ENCODE results near the gene WDFY2.

The WDFY2 gene

DNA sequence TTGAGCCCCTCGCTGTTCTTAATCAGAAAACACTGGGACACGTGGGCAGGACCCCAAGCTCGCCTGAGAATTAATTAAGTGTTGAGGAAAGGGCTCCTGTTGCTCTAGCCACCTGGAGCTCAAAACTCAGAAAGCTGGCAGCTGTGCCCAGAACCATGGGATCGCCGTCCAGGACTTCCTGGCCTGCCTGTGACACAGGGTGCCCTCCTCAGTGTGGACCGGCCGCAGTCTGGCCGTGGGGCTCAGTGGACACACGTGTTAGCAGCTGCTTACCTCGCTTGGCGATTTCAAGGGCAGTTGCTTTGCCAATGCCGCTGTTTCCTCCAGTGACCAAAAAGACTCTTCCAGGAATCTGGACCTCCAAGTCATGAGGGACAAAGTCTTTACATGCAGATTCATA, 215.0 kb downstream of the WDFY2 start:
- DNase-seq (ENCODE audit: low read depth in 2 of 2), result no peak

DNA sequence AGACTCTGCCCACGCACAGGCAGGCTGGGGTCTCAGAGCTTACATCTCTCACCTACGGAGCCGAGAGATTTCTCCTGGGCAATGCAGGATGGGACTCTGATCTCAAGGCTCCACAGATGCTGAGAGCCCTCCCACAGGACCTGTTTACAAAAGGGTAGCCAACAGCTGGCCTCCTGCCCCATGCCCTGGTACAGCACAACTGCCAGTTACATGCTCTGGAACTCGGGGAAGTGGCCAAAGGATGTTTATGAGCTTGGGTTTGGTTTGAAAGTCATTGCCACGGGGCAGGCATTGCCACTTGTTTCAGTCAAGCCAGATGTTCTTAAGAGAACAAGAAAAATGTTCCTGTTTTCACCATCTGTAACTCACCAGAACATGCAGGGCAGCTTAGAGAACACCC, 216.2 kb downstream of the WDFY2 start:
- DNase-seq (ENCODE audit: low read depth in 2 of 2), result no peak

DNA sequence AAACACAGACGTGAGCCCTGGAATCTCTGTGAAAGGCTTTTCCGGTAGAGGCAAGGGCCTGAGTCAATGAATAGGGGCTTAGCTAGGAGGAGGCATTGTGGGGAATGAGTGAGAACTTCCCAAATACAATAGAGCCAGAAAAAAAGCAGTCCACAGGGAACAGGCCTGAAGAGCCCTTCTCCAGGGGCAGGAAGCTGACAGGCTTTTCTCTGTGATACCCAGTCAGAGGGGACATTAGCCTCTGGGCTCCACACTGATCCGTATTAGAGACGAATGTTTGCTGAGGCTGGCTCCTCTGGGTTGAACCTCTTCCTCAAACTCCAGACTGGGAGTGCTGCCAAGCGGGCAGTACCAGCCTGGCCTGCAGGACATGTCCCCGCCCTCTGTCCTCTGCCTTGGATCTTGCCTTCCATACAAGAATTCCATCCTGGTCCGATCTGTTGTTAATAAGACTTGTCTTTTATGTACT, 217.4 kb downstream of the WDFY2 start:
- no peak for DNase-seq (ENCODE audit: low read depth in 2 of 2)

DNA sequence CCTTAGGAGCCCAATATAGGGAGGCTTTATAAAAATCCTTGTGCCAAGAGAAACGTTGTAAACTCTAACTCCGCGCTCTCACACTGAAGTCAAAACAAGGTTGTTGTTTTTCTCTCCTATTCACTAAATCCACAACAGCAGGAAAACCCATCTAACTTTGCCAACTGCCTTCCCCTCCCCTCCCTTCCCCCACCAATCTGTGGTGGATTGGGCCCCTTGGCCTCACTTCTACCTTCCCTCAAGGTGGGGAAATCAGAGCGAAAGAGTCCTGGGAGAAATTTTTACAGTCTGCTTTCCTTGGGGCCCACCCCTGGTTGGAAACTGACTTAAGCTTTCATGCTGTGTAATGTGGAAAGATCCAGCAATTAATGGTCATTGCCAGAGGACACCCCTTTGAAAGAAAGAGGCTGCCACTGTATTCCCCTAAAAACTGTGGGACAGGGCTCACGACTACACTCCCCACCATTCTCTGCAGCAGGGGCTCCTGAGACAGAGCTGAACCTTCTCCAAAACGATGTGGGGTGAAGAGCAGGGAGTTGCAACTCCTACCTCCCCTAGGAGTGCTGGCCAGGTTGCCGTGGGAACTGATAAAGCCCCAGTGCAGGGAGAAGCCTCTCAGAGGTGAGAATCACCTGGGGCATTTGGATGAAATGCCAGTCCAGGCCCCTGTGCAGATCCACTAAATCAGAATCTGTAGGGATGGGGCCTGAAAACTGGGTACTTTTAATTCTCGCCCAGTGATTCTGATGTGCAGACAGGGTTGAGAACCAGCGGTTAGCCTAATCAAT, 218.6 kb downstream of the WDFY2 start:
- no peak for DNase-seq (ENCODE audit: low read depth in 2 of 2)

DNA sequence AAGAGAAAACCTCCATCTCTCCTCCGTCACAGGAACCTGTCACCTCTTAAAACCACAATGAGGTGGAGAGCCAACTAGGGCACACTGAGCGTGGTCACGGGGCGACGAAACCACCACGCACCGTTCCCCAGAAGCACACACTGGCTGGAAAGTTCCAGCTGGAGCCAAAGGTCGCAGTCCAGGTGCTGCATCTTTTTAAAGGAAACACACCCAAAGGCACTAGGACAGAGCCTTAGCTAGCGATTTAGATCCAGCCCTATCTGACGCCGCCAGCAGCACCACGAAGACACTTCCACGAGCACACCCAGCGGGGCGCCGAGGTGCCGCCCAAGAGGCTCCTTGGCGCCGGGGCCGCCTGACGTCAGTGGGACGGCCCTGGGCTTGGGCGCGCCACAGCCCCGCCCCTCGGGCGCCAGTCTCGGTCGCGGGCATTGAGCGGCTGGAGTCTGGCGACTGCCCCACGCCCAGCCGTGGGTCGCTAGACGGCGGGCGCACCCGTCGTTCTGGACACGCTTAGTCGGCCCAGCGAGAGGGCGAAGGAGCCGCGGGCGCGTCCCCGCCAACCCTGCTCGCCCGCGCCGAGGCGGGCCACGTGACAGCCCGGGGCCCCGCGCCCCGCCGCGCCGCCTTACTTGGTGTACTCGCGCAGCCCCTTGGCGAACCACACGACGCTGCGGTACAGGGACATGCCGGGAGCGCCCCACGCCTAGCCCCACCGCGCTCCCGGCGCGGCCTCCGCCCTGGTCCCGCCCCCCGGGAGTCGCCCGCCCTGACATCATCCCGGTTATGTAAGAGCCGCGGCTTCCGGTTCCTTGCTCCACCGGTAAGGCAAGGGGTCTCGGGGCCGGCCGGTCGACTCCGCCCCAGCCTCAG, 219.4 kb downstream of the WDFY2 start, which contains the start of gene DHRS12:
DHRS12 (minus strand) TSS at position 742 of the 873 bp plus-strand sequence. CDS start 4,504 bp downstream, outside the sequence.
- peak; percentile 79 to 83 for DNase-seq (ENCODE audit: low read depth in 2 of 2)

DNA sequence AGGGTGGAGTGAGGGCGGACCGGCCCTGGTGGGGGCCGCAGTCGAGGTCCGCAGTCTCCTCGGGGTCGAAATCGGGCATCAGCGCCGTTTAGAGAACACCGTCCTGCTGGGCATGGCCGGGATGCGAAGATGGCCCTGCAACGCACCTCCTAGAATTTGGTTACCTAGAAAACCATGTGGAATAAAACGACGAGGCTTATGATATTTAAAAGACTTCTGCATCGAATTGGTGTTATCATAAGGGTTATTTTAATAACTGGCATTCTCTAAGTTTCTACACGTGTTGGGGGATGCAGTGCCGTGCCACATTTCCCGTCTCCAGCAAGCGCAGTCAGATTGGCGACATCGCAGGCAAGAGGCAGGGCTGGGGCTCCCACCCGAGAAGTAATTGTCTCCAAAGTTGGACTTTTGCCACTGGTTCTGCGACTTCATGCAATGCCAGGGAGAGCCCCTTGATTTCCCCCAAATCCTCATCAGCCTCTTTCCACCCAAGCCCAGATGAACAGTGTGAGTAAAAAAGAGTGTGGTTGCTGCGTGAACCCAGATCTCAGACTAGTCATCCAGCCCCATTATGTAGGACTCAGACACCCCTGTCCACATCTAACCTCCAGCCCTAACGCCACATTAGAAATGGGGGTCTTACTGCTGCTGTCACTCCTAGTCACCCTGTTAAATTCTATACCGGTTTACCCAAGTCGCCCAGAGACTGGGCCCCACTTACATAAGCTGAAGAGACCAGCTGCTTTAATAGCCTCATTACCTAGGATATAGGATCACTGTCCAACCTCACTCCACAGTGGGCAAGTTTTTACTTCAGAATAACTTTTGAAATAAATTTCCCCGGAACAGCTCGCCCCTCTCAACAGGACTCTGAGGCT, 220.3 kb downstream of the WDFY2 start:
- DNase-seq (ENCODE audit: low read depth in 2 of 2), result peak; percentile 20 to 22

DNA sequence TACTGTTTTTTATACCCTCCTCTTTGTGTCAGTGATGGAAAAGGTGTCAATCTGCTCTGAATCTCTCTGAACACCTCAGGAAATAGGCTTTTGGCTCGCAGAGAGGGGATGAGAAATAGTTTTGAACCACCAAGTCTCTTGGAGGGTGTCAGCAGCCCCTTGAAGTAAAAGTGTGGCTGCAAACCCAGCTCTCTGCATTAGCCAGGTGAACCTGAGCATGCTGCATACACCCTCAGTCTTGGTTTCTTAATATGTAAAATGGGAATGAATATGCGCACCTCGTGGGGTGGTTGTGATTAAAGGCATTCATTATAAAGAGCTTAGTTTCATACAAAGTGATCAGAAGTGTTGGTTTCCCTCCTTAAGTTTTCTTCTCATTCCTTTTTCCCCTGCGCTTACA, 221.1 kb downstream of the WDFY2 start:
- DNase-seq (ENCODE audit: low read depth in 2 of 2), result no peak

DNA sequence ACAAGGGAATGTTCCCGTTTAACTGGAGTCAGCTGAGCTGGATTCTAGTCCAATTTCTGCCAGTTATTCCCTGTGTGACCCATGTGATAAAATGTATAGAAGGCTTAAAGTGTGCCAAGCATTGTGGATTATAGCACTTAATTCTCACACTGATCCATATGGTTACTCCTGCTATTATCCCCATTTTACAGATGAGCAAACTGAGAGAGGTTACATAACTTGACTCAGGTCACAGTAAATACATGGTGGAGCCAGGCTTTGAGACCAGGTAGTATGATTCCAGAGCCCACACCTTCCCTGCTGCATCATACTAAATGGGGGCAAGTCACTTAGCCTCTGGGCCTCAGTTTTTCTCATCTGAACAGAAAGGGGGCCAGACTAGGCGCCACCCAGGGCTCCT, 221.7 kb downstream of the WDFY2 start:
- DNase-seq (ENCODE audit: low read depth in 2 of 2), result no peak

DNA sequence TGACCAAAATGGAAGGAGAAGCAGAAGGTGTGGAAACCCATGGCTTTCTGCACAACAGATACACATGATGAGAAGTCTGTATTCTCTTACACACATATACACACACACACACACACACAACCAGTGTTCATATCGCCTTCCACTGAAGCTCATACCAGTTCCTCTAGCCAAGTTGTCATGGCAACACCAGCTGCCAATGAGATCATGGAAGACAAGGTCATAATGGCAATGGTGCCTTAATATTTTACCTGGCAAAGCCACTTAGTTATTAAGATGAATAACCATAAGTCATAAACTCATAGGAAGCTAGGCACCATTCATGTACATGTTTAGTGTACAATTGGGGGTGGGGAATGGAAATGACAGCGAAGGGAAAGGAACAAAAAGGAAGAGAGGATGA, 222.3 kb downstream of the WDFY2 start:
- DNase-seq (ENCODE audit: low read depth in 2 of 2), result no peak

DNA sequence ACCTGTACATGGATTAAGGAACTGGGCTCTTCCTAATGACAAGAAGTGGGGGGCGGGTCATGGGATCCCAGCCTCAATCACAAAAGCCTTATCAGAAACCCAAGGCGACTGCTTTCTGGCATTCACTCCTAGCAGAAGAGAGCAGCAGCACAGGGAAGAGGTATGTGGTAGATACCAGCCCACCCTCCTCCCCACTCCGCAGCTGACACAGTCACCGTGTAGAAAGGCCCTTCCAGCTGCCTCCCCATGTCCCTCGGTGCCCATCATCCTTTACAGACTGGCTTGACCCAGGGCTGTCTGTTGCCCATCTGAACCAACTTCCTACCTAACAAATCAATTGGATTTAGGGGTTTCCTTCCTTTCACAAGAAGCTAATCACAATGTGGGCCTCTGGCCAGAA, 222.8 kb downstream of the WDFY2 start:
- DNase-seq (ENCODE audit: low read depth in 2 of 2), result no peak

DNA sequence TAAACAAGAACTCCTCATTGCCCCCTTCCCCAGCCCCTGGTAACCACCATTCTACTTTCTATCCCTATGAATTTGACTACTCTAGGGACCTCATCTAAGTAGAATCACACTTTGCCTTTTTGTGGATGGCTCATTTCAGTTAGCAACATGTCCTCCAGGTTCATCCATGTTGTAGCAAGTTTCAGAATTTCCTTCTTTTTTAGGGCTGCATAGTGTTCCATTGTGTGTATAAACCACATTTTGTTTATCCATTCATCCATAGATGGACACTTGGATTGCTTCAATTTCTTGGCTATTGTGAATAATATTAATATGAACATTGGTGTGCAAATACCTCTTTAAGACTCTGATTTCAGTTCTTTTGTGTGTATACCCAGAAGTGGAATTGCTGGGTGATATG, 224.5 kb downstream of the WDFY2 start:
- no peak for DNase-seq (ENCODE audit: low read depth in 2 of 2)

DNA sequence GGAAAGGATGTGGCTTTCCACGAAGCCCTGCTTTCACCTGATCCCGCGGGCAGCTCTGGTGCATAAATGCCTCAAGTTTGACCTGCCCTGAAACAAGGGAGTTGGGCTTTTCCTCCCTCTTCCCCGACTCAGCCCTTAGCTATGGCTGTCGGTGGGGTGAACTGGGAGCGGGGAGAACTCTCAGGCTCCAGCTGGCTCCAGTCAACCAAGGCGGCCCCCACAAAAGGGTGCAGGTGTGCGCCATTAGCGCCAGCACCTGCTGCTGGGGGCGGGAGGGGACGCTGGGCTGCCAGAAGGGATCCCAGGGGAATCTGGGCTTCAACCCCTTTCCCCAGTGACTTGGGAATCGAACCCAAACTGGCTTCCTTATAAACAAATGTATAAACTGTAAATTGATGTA, 226.8 kb downstream of the WDFY2 start:
- no peak for DNase-seq (ENCODE audit: low read depth in 2 of 2)

DNA sequence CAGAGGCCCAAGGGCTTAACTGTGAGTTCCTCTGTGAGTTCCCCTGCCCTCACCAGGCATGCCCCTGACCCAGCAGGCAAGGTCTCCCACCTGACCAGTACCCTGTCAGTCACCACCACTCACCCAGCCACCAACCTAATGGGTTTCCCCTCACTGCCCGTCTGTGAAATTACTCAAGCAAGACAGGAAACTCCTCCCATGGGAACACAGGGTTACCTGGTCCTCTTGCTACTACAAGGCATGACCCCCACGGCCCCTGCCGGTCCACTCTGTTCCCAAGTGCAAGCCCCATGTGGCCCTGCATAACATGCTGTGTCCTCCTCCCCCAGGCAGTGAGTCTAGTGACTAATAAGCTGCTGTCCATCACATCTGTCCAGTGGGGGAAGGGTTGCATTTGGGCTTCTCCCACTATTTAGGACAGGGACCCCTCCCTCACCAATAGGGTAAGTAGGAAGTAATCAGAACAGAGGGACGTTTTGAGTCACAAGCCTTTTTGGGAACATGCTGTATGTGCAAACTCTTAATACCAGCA, 227.7 kb downstream of the WDFY2 start:
- DNase-seq (ENCODE audit: low read depth in 2 of 2), result no peak

DNA sequence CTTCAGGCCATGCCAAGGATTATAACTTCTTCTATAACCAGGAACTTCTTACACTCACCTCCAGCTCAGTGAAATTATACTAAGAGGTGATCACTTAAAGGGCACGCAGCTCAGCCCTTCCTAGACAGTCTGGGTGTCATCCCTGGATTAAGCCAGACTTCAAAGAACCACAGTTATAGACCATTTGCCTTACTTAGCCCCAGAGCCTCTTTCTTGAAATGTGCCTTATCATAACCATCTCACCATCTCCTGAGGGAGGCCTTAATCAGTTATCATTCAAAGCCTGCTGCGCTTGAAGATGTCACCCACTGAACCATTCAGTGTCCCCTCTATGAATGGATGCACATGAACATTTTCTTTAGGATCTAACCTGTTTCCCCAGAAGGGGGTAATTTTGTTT, 229.8 kb downstream of the WDFY2 start:
- DNase-seq (ENCODE audit: low read depth in 2 of 2), result no peak

DNA sequence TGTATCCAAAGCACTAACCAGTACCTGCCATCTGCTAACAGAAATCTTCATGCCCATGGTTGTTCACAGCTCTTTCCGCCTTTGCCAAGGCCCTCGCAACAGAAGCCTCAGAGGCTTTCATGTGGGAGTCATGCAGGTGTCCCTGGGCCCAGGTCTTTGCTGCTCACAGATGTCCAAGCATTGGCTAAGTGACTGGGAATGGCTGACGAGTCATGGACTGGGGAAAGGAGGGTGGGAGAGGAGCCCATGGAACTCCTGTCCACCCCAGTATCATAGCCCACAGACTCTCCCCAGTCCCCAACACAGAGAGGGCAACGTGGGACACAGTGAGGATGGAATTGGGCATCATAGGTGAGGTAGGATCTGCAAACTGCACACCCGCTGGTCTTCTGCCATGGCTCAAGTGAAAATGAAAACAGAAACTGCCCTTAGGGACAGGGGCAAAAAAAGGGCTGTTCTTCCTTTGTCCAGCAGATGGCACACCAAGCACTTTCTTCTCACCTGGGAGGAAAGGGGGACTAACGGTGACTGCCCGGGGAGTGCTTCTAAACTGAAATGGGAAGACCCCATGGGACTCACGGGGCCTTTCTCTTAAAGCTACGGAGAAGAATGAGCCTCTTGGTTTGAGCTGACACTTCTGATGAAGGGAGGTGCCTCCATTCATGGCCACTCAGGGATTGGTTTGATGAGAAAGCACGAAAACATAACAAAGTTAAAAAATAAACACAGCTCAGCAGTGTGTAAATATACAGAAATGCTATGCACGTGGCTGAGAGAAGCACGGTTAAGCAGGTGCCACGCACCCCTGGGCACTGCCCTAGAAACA, 230.8 kb downstream of the WDFY2 start:
- peak; percentile 55 to 56 for DNase-seq (ENCODE audit: low read depth in 2 of 2)

DNA sequence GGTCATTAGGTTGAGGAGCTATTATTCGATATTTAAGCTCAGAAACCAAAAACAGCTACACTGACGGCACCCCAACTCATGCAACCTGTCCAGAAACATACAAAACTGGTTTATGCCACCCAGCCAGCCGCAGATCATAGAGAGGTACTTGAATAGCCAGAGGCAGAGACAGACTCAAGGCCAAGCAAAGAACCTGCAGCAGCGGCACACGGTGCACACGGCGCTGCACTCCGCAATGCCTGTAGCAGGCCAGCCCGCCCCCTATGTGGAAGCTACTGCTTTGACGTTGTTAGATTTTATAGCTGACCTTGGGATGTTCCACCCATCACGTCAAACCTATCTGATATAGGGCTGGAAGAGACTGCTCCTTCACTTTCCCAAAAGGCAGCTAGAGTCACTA, 231.6 kb downstream of the WDFY2 start:
- DNase-seq (ENCODE audit: low read depth in 2 of 2), result no peak

DNA sequence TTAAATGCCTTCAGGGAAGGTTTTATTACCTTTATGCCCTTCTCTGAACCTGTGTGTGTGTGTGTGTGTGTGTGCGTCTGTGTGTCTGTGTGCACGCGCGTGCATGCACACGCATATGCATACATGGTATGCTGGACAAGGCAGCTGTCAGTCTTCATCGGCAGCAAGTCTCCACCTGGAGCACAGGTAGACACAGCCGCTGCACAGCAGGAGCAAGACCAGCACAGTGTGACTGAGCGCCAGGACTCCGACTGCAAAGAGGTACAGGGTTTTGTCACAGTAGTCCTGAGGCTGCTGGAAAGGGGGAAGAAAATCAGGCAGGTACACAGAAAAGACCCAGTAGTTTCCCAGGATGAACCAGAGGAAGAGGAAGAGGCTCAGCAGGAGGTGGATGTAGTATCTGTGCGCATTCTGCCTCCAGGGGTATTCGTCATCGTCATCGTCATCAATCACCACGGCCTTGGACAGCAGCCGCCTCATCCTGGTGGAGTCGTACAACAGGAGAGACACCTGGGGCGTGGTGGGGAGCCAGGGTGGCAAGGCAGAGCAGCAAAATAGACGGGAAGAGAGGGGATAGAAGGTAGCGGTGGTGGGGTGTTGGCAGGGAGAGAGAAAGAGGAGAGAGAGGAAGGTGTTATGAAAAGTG, 232.5 kb downstream of the WDFY2 start:
- no peak for DNase-seq (ENCODE audit: low read depth in 2 of 2)

Measured in stimulated activated CD8-positive, alpha-beta memory T cell treated with anti-CD3 and anti-CD28 coated beads, Interleukin-7, amount 100 ng/mL, for 4 hours (primary cell).